IMR-90 (cell line): ENCODE results near the gene JCAD. TPM values are rescaled to one million over a fixed set of nuclear protein-coding genes. Genes with fewer than 3 reads are reported as not detected.

Experiments used
- ATAC-seq: fragments of 200-7000 bp; cut with Tn5 transposase; 2 replicates; pipeline ENCODE4 v1.9.1; 2020; ENCODE audit warnings: low read depth, mild to moderate bottlenecking, moderate library complexity
- BruUV-seq: library from RNA; stranded (reverse); fragments of 400-500 nt; replicated peaks from 2 replicates; lab custom pipeline; 2021; lab: Mats Ljungman, UMichigan
- CTCF ChIA-PET: fragments of 300-600 bp; formaldehyde crosslinking; extraction: SDS; loops from one replicate; lab custom pipeline; 2021; ENCODE audit warnings: antibody characterized with exemption; lab: Yijun Ruan, JAX
- POLR2A ChIA-PET: fragments of 300-600 bp; sonication (Branson Sonifier 250); formaldehyde crosslinking; loops from one replicate; lab custom pipeline; 2022; ENCODE audit warnings: antibody characterized with exemption; ENCODE audit not compliant: unreplicated experiment; lab: Charles Lee
- DNase-seq: peaks from one replicate; pipeline ENCODE4 v3.0.0; 2013
- H2AFZ ChIP-seq: replicated peaks from 2 replicates; pipeline ENCODE3; 2013; ENCODE audit warnings: low read length, mild to moderate bottlenecking; ENCODE audit not compliant: poor library complexity
- H2AK5ac ChIP-seq: 2 replicates; pipeline ENCODE4 v1.6.1; 2013; ENCODE audit warnings: low read depth, low read length, inconsistent platforms
- H2AK9ac ChIP-seq: replicated peaks from 2 replicates; pipeline ENCODE3; 2013; ENCODE audit warnings: mild to moderate bottlenecking, low read depth, low read length, moderate library complexity; ENCODE audit not compliant: poor library complexity
- H2BK120ac ChIP-seq: 2 replicates; pipeline ENCODE4 v1.6.1; 2013; ENCODE audit warnings: low read depth, low read length, inconsistent platforms
- H2BK15ac ChIP-seq: 3 replicates; pipeline ENCODE4 v1.6.1; 2013; ENCODE audit warnings: low read depth, low read length, inconsistent platforms
- H2BK20ac ChIP-seq: 2 replicates; pipeline ENCODE4 v1.6.1; 2013; ENCODE audit warnings: low read depth, mild to moderate bottlenecking, inconsistent platforms, low read length, moderate library complexity
- H2BK5ac ChIP-seq: 2 replicates; pipeline ENCODE4 v1.6.1; 2013; ENCODE audit warnings: mild to moderate bottlenecking, low read depth, low read length, inconsistent platforms; ENCODE audit not compliant: poor library complexity, severe bottlenecking
- H3K14ac ChIP-seq: replicated peaks from 2 replicates; pipeline ENCODE4 v1.6.1; 2013; ENCODE audit warnings: low read depth, low read length, inconsistent platforms
- H3K18ac ChIP-seq: 2 replicates; pipeline ENCODE4 v1.6.1; 2013; ENCODE audit warnings: low read depth, low read length, control low read depth
- H3K23ac ChIP-seq: 2 replicates; pipeline ENCODE4 v1.6.1; 2013; ENCODE audit warnings: low read depth, low read length, inconsistent platforms
- H3K27ac ChIP-seq: 2 replicates; pipeline ENCODE4 v1.5.1; 2013; ENCODE audit warnings: mild to moderate bottlenecking, control low read depth, low read length; ENCODE audit not compliant: insufficient read depth
- H3K27me3 ChIP-seq: 2 replicates; pipeline ENCODE4 v1.6.1; 2013; ENCODE audit warnings: low read length; ENCODE audit not compliant: control insufficient read depth, insufficient read depth
- H3K36me3 ChIP-seq: 2 replicates; pipeline ENCODE4 v1.6.1; 2013; ENCODE audit warnings: low read length, mixed read lengths; ENCODE audit not compliant: control insufficient read depth, insufficient read depth
- H3K4ac ChIP-seq: 2 replicates; pipeline ENCODE4 v1.6.1; 2013; ENCODE audit warnings: low read depth, low read length, inconsistent platforms
- H3K4me1 ChIP-seq: 2 replicates; pipeline ENCODE4 v1.6.1; 2013; ENCODE audit warnings: low read length, mixed read lengths; ENCODE audit not compliant: control insufficient read depth, insufficient read depth
- H3K4me2 ChIP-seq: 2 replicates; pipeline ENCODE4 v1.6.1; 2013; ENCODE audit warnings: low read depth, mild to moderate bottlenecking, control low read depth, low read length, moderate library complexity
- H3K4me3 ChIP-seq: 2 replicates; pipeline ENCODE4 v1.5.1; 2013; ENCODE audit warnings: low read depth, mild to moderate bottlenecking, control low read depth, low read length, moderate library complexity; ENCODE audit not compliant: insufficient read depth
- H3K56ac ChIP-seq: 2 replicates; pipeline ENCODE4 v1.6.1; 2013; ENCODE audit warnings: low read length, inconsistent platforms; ENCODE audit not compliant: insufficient read depth; ENCODE audit errors: extremely low read depth
- H3K79me1 ChIP-seq, 2 experiments: 2 replicates each; pipeline ENCODE4 v1.6.1; 2013; ENCODE audit warnings: low read length in 2 of 2, inconsistent platforms in 1 of 2, low read depth in 1 of 2
- H3K9ac ChIP-seq: 2 replicates; pipeline ENCODE4 v1.6.1; 2013; ENCODE audit warnings: low read depth, low read length, control low read depth
- H3K9me1 ChIP-seq: 2 replicates; pipeline ENCODE4 v1.6.1; 2013; ENCODE audit warnings: low read length, inconsistent platforms; ENCODE audit not compliant: insufficient read depth
- H3K9me3 ChIP-seq: 2 replicates; pipeline ENCODE4 v1.6.1; 2013; ENCODE audit warnings: low read length; ENCODE audit not compliant: control insufficient read depth, insufficient read depth
- H4K20me1 ChIP-seq: 2 replicates; pipeline ENCODE4 v1.6.1; 2013; ENCODE audit warnings: low read length, inconsistent platforms; ENCODE audit not compliant: insufficient read depth
- H4K5ac ChIP-seq: 2 replicates; pipeline ENCODE4 v1.6.1; 2013; ENCODE audit warnings: mild to moderate bottlenecking, low read depth, low read length, control low read depth
- H4K8ac ChIP-seq, 2 experiments: 2 replicates each; pipeline ENCODE4 v1.6.1; 2013; ENCODE audit warnings: low read depth in 2 of 2, low read length in 2 of 2, control low read depth in 1 of 2, inconsistent platforms in 1 of 2
- H4K91ac ChIP-seq: 2 replicates; pipeline ENCODE4 v1.6.1; 2013; ENCODE audit warnings: low read depth, low read length, inconsistent platforms; ENCODE audit not compliant: insufficient read depth
- CEBPB ChIP-seq: IDR thresholded peaks from 2 replicates; pipeline ENCODE4 v1.6.1; 2012; ENCODE audit warnings: low read depth, low read length, improper control_type of control experiment
- MXI1 ChIP-seq: IDR thresholded peaks from 2 replicates; pipeline ENCODE4 v1.6.1; 2012; ENCODE audit warnings: low read depth, mild to moderate bottlenecking, low read length, moderate library complexity, borderline replicate concordance
- RAD21 ChIP-seq: IDR thresholded peaks from 2 replicates; pipeline ENCODE4 v1.6.1; 2012; ENCODE audit warnings: low read length, improper control_type of control experiment
- RCOR1 ChIP-seq: IDR thresholded peaks from 2 replicates; pipeline ENCODE4 v1.6.1; 2012; ENCODE audit warnings: mild to moderate bottlenecking, low read length, improper control_type of control experiment; ENCODE audit not compliant: insufficient replicate concordance
- RFX5 ChIP-seq: IDR thresholded peaks from 2 replicates; pipeline ENCODE4 v1.8.0; 2012; ENCODE audit warnings: low read depth, mild to moderate bottlenecking, low read length, moderate library complexity
- SMC3 ChIP-seq: fragments of 150-350 bp; IDR thresholded peaks from 2 replicates; pipeline ENCODE4 v1.6.1; 2016; ENCODE audit warnings: low read depth, mild to moderate bottlenecking, antibody characterized with exemption, low read length, moderate library complexity
- WGBS, 2 experiments: methylation state at CpG; one replicate each; pipeline versions ENCODE4 v1.1.5 to v1.1.7; 2013; ENCODE audit warnings: missing lambda C conversion rate in 2 of 2; ENCODE audit not compliant: insufficient read length in 1 of 2; ENCODE audit errors: extremely low coverage in 2 of 2; 5-methylcytosine and 5-hydroxymethylcytosine counted together
- dilution Hi-C: fragments of 300-500 bp; cut with HindIII; formaldehyde crosslinking; loops from one replicate; pipeline ENCODE4 v1.14.3; 2018; ENCODE audit warnings: low sequenced_read_pairs; ENCODE audit not compliant: unreplicated experiment
- in situ Hi-C: fragments of 300-500 bp; cut with MboI; formaldehyde crosslinking; loops from 3 replicates; pipeline ENCODE4 v1.14.3; 2019; ENCODE audit warnings: low sequenced_read_pairs, inconsistent platforms, mixed read lengths
- intact Hi-C: fragments of 100-400 bp; cut with micrococcal nuclease; formaldehyde crosslinking; loops from 2 replicates; pipeline ENCODE4 v1.10.0; 2022
- polyA plus RNA-seq, 3 experiments: library from polyadenylated mRNA; depleted of rRNA; stranded (reverse); fragments of >200 nt; gene quantifications; 2 replicates each; pipeline ENCODE4 v1.2.3, GENCODE V29; 2012; ENCODE audit warnings: low replicate concordance in 1 of 3
- total RNA-seq: library from RNA; depleted of rRNA; stranded (reverse); fragments of >200 nt; gene quantifications from 2 replicates; pipeline ENCODE4 v1.2.3, GENCODE V29; 2012

The JCAD gene
- total and polyA plus RNA-seq, 2 of the 4 experiments (the other 2 are of a cell fraction), result 15.9 to 16.8 TPM

DNA sequence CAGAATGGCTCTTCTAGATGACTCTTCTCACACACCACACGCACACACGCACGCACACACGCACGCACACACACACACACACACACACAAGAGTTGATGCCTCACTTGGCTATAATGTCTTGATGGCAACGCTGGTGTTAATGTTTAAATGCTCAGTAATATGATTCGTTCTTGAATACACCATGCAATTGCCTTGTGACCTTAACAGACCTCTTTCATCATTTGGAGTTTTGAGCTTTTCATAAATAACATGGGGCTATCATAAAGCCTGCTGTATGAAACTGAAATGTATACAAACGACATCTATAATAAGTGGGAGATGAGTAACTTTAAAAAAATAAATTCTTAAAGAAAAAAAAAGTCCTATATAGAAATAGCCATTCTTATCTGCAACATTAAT lies 8.2 kb downstream of the JCAD start:
- TF ChIP-seq RCOR1, result no peak
- TF ChIP-seq RFX5, result no peak
- TF ChIP-seq SMC3, result no peak
- TF ChIP-seq MXI1, result no peak
- no peak for TF ChIP-seq RAD21
- peak; percentile 60 for TF ChIP-seq CEBPB
- Histone ChIP-seq H2BK120ac (peak overlapping the region; percentile 21; the same call in 1 of the 2 replicates), H3K23ac (no peak overlapping the region), H3K4ac (peak overlapping the region; percentile 26), H3K4me3 (no peak overlapping the region), H3K27me3 (no peaks in the 10 kb centered on the region), H2AK5ac (peak overlapping the region; percentile 89), H3K9ac (no peak overlapping the region), H2AFZ (no peak overlapping the region), H3K27ac (peak overlapping the region; percentile 56; the same call in 1 of the 2 replicates), H4K8ac (no peak overlapping the region), H4K91ac (no peak overlapping the region), H4K20me1 (peaks cover 69% of the 10 kb centered on the region), H4K5ac (no peak overlapping the region), H2BK15ac (no peak overlapping the region; the same call in 2 of the 3 replicates), H3K79me1 (peaks cover 25 to 72% of the 10 kb centered on the region in 2 experiments), H3K9me1 (peaks cover 24% of the 10 kb centered on the region), H2BK5ac (peak overlapping the region; percentile 67), H3K56ac (no peak overlapping the region), H3K4me2 (no peak overlapping the region), H2AK9ac (no peak overlapping the region), H3K9me3 (no peaks in the 10 kb centered on the region), H3K4me1 (peaks cover 17% of the 10 kb centered on the region), H2BK20ac (0 out of 2 replicates have a peak overlapping the region, but pooled peaks have one; percentile 15), H3K14ac (0 out of 2 replicates have a peak overlapping the region, but pooled peaks have one; percentile 6), H3K36me3 (peaks cover 38% of the 10 kb centered on the region), H3K18ac (no peak overlapping the region)
- ChIA-PET CTCF (interaction anchor here (0.6 to 1.2 kb wide), 2 partner anchors 48 to 166 kb away, joined by 3 read pairs; no protein-coding TSS in a partner anchor), POLR2A (no interaction called here)
- intact Hi-C loops (no loop called here), in situ Hi-C loops (no loop called here), dilution Hi-C loops (no loop called here)
- no TSS peak for BruUV-seq
- ATAC-seq (peak; percentile 38), DNase-seq (peak; percentile 78)
- no CpG with 5 or more reads among the region's 8 CpGs for WGBS, 2 experiments
